Activated CD4-positive, alpha-beta T cell treated with anti-CD3 and anti-CD28 coated beads for 1 hour (primary cell): ENCODE measurements around the gene MYOCD.

Experiments
- DNase-seq: peaks from one replicate; pipeline ENCODE4 v3.0.0-alpha.2; 2020

The MYOCD gene

DNA sequence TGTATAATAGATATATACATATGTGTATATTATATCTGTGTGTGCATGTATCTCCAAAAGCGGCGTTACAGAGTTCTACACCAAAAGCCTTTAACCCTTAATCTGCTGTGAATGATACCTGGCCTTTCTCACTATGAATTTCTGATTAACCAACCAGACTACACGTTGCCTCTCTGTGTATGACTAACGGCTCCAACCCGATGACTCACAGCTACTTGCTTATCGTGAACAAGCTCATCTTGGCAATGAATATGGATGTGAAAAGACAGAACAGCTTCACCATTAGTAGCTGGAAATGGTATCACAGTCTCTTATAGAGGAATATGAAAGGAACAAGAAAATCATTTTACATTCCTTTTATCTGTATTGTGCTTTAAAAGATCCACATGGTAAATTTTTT, 99.9 kb downstream of the MYOCD start:
- DNase-seq = no peak

DNA sequence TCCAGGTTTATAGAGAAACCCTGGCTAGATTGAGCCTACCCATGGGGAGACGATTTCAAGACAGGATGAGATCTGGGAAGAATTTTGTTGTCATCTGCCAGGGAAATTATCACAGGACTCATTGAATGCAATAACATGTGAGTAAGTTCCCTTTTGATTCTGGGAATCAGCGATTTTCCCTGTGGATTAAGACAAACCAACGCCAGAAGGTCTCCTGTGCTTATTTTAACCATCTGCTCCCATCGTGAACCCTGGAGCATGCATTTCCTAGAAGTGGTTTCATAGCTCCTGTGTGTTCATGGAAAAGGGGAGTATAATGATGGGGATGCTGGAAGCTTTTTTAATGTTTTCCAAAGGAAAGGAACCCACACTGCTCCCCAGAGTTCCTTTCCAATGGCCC, 102.6 kb downstream of the MYOCD start:
- no peak for DNase-seq

DNA sequence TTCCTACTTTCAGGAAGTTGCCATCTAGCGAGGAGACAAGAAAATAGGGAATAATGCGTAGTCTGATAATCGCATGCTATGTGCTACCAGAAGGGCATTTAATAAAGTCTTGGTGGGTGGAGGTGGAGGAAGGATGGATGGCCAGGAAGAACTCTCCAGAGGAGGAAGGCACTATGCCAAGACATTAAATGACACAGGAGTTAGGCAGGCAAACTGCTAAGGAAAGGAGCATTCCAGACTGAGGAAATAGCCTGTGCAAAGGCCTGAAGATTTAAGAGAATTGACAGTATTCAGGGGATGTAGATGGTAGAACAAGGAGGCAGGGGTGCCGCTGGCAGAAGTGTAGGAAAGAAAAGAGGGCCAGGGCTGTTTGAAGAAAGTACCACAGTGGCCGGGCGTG, 104.3 kb downstream of the MYOCD start:
- DNase-seq = no peak

DNA sequence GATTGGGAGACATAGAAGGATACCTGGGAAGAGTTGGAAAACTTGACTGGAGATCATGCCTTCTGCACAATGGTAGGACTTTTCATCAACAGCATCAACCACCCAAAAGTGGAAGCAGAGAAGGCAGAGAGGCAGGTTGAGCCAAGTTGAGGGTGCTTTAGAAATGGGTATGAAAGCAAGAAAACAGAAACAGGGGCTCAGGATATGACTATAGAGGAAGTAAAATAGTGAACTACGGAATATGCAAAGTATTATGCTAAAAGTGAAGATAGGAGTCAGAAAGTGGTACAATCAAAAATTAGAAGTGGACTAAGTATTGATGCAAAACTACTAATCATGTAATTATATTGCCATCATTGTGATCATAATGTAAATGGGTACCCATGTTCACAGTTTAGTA, 107.5 kb downstream of the MYOCD start:
- no peak for DNase-seq

DNA sequence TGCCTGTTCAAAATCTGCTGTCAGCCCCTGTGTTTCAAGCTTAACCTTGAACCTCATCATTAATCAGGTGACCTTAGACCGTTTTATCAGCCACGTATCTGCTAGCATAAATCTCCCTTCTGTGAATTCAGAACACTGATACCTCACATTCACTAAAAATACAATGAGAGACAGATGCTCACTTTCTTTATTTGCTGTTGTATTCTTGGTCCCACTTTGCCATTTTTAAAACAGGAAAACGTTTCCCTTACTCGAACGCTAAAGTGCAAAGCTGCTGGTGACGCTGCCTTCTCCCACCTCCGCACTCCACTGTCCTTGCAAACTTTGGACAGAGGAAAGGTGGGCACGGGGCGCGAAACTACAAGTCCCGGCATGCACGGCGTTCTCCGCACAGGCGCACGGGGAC, 123.4 kb downstream of the MYOCD start:
- no peak for DNase-seq

DNA sequence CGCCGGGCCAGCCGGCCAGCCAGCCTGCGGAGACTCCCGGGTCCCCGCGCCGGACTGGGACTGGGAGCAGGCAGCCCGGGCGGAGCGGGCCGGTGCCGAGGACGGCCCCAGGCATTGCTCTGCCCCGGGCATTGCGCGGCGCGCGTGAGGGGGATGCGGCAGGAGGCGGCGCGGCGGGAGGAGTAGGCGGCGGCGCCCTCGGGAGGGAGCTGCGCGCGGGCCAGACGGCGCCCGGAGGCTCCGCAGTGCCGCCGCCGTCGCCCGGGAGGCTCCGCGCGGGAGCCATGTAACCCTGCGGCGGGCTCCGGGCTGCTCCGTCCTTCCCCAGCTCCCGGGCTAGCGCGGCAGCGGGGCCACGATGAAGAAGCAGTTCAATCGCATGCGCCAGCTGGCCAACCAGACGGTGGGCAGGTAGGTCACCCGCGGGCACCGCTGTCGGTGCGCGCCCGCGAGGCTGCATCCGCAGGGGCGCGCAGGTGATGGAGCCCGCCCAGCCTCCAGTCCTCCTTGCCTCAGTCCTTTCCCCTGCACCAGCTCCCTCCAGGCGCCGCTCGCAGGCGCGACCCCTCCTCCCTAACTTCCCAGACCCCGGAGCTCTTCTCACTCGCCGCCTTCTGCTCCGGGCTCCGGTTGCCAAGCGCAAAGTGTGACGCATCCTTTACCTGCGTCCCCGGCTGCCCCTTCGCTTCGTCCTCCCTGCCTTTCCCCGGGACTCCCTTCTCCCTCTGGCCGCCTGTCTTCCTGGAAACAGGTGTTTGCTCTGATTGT, 124.0 kb downstream of the MYOCD start, which contains the start of gene ARHGAP44:
Gene ARHGAP44 (plus strand): TSS at position 18 of the 768 bp plus-strand sequence. CDS start 341 bp downstream, at position 359.
- no peak for DNase-seq

DNA sequence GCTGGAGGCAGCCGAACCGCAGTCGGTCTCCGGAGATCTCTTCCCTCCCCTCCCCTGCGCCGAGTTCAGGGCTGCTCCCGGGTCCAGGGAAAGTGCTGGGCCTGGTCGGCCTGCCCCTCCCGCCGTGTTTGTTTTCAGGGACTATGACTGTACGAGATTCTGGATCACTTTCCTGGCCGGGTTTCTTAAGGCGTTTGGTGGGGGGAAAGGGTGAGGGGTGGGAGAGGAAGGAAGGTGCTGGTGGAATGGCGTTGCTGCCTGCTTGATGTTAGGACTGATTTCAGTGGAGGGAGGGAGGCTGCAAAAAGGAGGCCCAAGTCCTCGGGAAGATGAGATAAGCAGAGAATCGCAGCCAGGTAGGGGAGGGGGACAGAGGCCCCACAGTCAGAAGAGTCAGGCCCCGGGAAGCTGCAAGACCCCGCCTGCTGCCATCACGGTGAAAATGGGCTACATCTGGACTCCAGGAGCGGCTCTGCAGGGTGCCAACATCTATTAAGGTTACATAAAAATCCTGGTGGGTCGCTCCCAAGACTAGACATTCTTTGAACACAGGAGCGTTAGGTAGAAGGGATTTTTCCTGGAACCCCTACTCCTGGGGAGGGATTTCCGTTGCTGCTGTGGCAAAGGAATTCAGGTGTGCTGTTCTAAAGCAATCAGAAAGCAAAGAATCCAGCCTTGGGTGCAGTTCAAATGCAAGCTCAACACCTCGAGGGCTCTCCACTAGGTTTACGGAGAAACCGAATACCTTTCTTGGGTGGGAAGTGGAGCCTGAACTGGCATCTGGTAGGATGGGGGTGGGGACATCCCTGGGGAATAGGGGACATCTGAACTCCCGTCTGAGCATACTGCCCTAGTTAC, 124.8 kb downstream of the MYOCD start:
- DNase-seq = no peak

DNA sequence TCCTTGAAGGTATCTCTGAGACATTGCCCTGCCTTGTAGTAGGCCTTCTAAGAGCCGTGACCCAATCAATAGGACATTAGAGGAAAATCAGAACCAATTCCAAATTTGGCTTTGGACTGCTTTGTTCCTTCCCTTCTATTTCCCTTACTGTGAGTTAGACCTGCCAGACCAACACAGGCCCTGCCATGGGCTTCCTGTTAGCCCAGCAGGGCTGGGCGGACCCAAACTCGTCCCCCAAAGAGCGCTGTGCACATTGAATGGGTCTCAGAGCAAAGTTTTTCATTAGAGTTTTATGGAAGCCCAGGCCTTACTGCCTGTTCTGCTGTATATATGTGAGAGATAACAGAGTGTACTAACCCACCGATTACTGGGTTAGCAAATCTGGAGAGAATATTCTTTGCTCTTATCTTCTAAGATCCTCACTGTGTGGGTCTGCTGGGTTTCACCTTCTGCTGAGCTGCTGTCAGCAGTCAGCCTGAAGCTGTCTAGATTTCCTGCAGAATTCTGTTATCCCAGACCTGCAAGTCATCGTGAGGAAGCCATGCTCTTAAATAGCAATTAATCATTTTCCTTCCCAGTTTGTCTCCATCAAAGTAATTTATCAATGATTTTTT, 129.3 kb downstream of the MYOCD start:
- DNase-seq = no peak

DNA sequence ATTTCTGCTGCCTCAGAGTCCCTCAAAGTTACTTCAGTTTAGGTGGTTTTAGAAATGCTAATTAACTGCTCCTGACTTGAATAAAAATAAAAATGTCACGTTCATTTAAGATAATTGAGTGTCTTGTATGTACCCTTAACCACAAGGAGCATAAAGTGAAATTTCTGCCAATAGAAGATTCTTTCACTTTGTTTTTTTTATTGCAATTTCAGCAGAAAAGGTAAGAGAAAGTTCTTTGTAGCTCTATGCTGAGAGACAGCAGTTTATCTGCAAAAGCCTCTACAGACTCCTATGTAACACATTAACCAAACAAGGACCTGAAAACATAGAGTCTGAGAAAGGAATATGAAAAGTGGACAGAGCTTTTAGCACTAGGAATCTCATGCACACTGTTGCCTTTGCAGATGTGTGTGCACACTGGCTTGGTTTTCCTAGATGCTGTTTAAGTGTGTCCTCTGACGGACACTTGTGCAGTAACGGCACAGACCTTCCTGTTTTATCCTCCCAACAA, 135.2 kb downstream of the MYOCD start:
- no peak for DNase-seq

DNA sequence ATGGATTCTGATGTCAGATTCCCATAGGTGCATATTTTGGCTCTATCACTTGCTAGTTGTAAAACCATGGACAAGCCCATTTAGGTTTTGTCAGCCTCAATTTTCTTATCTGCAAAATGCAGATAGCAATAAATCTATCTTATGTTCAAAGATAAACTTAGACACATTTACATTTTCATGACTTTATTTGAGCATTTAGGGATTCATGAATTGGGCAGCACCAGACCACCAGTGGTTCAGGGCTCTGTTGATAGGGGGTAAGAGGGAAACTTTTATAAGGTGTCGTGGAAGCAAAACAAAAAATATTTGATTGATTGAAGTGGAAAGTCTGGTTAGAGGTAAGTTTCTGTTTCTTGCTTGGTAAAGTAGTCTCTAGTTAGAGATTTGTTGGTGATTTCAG, 140.9 kb downstream of the MYOCD start:
- DNase-seq = no peak

DNA sequence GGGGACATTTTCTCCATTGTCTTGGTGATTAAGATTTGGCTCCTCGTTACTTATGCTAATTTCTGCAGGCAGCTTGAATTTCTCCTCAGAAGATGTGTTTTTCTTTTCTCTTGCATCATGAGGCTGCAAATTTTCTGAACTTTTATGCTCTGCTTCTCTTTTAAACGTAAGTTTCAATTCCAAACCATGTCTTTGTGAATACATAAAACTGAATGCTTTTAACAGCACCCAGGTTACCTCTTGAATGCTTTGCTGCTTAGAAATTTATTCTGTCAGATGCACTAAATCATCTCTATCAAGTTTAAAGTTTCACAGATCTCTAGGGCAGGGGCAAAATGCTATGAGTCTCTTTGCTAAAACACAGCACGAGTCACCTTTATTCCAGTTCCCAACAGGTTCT, 143.0 kb downstream of the MYOCD start:
- no peak for DNase-seq

DNA sequence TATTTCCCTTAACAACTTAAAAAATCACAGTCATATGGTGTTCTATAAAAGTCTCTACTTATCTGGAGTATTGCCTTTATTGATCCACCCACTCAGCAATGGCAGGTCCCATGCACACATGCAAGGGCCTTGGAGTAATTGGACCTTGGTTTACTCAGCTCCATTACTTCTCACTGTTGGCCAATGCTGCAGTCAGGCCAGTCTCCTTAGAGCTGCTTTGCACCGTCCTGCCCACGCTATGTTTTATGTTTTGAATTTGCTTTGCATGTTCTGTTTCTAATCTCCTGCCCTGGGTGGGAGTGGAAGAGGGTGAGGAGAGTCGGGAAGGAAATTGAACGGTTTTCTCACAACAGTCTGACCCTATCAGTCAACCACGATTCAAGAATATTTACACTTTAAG, 147.2 kb downstream of the MYOCD start:
- DNase-seq = no peak

DNA sequence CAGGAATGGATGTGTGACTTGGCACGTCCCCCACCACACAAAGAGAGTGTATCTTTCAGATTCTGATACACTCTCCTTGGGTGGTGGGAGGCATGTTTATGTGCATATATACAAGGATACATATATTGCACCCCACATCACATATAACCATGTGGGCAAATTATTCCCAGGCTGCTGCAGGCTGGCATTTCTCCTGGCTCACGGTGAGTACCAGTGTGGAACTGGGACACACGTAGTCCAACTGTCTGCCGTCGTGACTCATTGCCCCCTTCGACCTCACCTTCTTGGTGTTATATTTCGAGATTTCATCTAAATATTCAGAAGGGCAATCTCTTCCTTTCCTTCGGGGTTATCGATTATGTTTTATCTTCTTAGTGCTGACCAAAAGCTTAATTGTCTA, 148.0 kb downstream of the MYOCD start:
- DNase-seq = no peak

DNA sequence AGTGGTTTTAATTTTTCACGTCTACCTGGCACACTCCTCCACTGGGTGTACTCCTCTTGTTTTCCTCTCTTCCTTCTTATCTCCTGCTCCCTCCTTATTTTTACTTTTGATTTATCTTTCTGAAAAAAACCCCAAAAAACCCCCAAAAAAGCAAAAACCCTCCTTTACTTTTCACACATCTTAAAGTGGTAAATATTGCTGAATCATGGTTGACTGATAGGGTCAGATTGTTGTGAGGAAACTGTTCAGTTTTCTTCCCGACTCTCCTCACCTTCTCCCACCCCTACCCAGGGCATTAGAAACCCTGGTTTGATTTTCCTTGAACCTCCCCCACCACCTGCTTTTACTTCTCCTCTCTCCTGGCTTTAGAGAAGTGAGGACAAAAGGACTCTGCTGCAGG, 149.0 kb downstream of the MYOCD start:
- no peak for DNase-seq

DNA sequence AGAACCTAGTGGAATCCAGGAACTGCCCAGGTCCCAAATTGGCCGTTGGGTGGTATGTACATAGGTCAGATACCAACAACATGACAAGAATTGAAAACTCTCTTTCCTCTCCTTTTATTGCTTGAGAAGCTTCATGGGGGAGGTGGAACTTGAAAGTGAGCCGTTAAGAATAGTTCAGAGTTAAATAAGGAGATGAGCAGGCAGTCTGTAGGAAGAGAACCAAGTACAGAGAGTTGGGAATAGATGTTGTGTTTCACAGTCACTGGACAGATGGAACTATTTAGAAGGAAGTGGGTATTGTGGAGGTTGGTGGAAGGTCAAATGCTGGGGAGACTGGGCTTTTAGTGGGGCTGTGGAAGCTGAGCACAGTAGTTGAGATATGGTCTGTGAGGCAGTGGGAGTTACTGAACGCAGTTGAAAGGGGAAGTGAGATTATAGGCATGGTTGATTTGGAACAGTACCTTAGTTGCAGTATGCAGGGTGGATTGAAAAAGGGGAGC, 150.0 kb downstream of the MYOCD start:
- no peak for DNase-seq
